ENCODE results near the gene ANOS1.

GRCh38 chrX:8704184-8704583, 27.8 kb downstream of the ANOS1 start:
- TF ChIP-seq CTCF (IDR thresholded peaks at IDR 0.05; ENCODE audit: low read length) (no peak), EZH2 (optimal IDR thresholded peaks at IDR 0.05; ENCODE audit: low read depth, low read length) (no peak), EZH2phosphoT487 (IDR thresholded peaks at IDR 0.05; ENCODE audit: low read length) (no peak)
